HCT116 (cell line): ENCODE measurements around the gene SERINC1.

Source experiments
- CTCF ChIP-seq, 3 experiments: fragments of 200-600 bp in 1 of 3; sonication (generic) in 1 of 3; IDR thresholded peaks in 2 of 3; conservative IDR thresholded peaks in 1 of 3; 2 replicates each; pipeline ENCODE4 v1.5.1; 2012 to 2017; ENCODE audit warnings: low read depth in 2 of 3, low read length in 2 of 3, antibody characterized with exemption in 1 of 3, borderline replicate concordance in 1 of 3, control low read depth in 1 of 3, mild to moderate bottlenecking in 1 of 3, mixed read lengths in 1 of 3, mixed run types in 1 of 3, moderate library complexity in 1 of 3; ENCODE audit not compliant: insufficient read depth in 1 of 3
- EZH2 ChIP-seq: fragments of 200-600 bp; sonication (generic); IDR thresholded peaks from 2 replicates; pipeline ENCODE4 v1.6.1; 2017; ENCODE audit warnings: antibody characterized with exemption, mixed run types
- MAX ChIP-seq: IDR thresholded peaks from 2 replicates; pipeline ENCODE4 v1.6.1; 2012
- SP1 ChIP-seq: IDR thresholded peaks from 2 replicates; pipeline ENCODE4 v1.6.1; 2012; ENCODE audit warnings: low read depth
- YY1 ChIP-seq: IDR thresholded peaks from 2 replicates; pipeline ENCODE4 v1.6.1; 2011; ENCODE audit warnings: low read length, low read depth, moderate library complexity, mild to moderate bottlenecking; ENCODE audit not compliant: insufficient replicate concordance; ENCODE audit errors: extremely low read depth
- ZNF274 ChIP-seq: fragments of 200-500 bp; sonication (Bioruptor generic); IDR thresholded peaks from 2 replicates; pipeline ENCODE4 v1.6.1; 2014; ENCODE audit warnings: mild to moderate bottlenecking, low read depth, low read length, inconsistent platforms

GRCh38 chr6:122404444-122404843 is 67.2 kb downstream of the SERINC1 start:
- TF ChIP-seq CTCF (IDR thresholded peaks at IDR 0.05 in 2 of 3, conservative IDR thresholded peaks at IDR 0.05 in 1 of 3; ENCODE audit: borderline replicate concordance in 1 of 3, insufficient read depth in 1 of 3, low read depth in 2 of 3, low read length in 2 of 3) (no peak), EZH2 (no peak), ZNF274 (no peak), SP1 (no peak), MAX (no peak), YY1 (no peak)
